Liver (tissue), 9 donors: ENCODE data around the gene SLIT1. TPM values are rescaled to one million over a fixed set of nuclear protein-coding genes. Genes with fewer than 3 reads are reported as not detected.

ENCODE experiments used
- DNase-seq: peaks from one replicate; pipeline ENCODE4 v3.0.0-alpha.2; 2017; ENCODE audit warnings: low spot score
- H3K27ac ChIP-seq, 2 donors: one replicate each; pipeline ENCODE4 v1.7.0; 2013; ENCODE audit warnings: inconsistent platforms in 2 of 2, low read length in 2 of 2, control low read depth in 1 of 2, low read depth in 1 of 2, mild to moderate bottlenecking in 1 of 2
- H3K27me3 ChIP-seq, 4 donors: one replicate each; pipeline versions ENCODE4 v1.6.1 to v1.7.0; 2013; ENCODE audit warnings: low read length in 3 of 4, inconsistent platforms in 1 of 4, mild to moderate bottlenecking in 1 of 4, moderate library complexity in 1 of 4; ENCODE audit not compliant: control insufficient read depth in 4 of 4, insufficient read depth in 4 of 4
- H3K36me3 ChIP-seq, 4 donors: one replicate each; pipeline versions ENCODE4 v1.6.1 to v1.7.0; 2013; ENCODE audit warnings: low read length in 3 of 4, mild to moderate bottlenecking in 3 of 4, low read depth in 1 of 4, moderate library complexity in 1 of 4; ENCODE audit not compliant: control insufficient read depth in 4 of 4, insufficient read depth in 3 of 4
- H3K4me1 ChIP-seq, 4 donors: one replicate each; pipeline versions ENCODE4 v1.6.1 to v1.7.0; 2013; ENCODE audit warnings: low read length in 3 of 4, mild to moderate bottlenecking in 3 of 4, moderate library complexity in 1 of 4; ENCODE audit not compliant: control insufficient read depth in 4 of 4, insufficient read depth in 4 of 4
- H3K4me3 ChIP-seq, 3 donors: one replicate each; pipeline versions ENCODE4 v1.6.1 to v1.7.0; 2013; ENCODE audit warnings: low read length in 3 of 3, control low read depth in 1 of 3, low read depth in 1 of 3, mild to moderate bottlenecking in 1 of 3
- H3K9ac ChIP-seq, 2 donors: one replicate each; pipeline ENCODE4 v1.7.0; 2013; ENCODE audit warnings: low read length in 2 of 2, mild to moderate bottlenecking in 2 of 2, moderate library complexity in 2 of 2, control low read depth in 1 of 2, low read depth in 1 of 2
- H3K9me3 ChIP-seq, 4 donors: one replicate each; pipeline versions ENCODE4 v1.6.1 to v1.7.0; 2013; ENCODE audit warnings: low read length in 3 of 4; ENCODE audit not compliant: control insufficient read depth in 4 of 4
- EGR1 ChIP-seq, 2 donors: IDR thresholded peaks; 2 replicates each; pipeline ENCODE4 v1.6.1; 2016 to 2018; ENCODE audit warnings: antibody characterized with exemption in 2 of 2, low read depth in 2 of 2
- FOXA1 ChIP-seq: IDR thresholded peaks from 2 replicates; pipeline ENCODE4 v1.6.1; 2016; ENCODE audit warnings: antibody characterized with exemption
- FOXA2 ChIP-seq: IDR thresholded peaks from 2 replicates; pipeline ENCODE4 v1.6.1; 2016; ENCODE audit warnings: antibody characterized with exemption
- GABPA ChIP-seq, 2 donors: IDR thresholded peaks in 1 of 2; conservative IDR thresholded peaks in 1 of 2; 2 replicates each; pipeline ENCODE4 v1.6.1; 2016; ENCODE audit warnings: antibody characterized with exemption in 2 of 2, mild to moderate bottlenecking in 1 of 2, moderate library complexity in 1 of 2
- HNF4A ChIP-seq, 2 donors: conservative IDR thresholded peaks; 2 replicates each; pipeline ENCODE4 v1.6.1; 2016; ENCODE audit warnings: antibody characterized with exemption in 2 of 2, mild to moderate bottlenecking in 2 of 2
- HNF4G ChIP-seq: IDR thresholded peaks from 2 replicates; pipeline ENCODE4 v1.6.1; 2016; ENCODE audit warnings: antibody characterized with exemption
- JUND ChIP-seq, 2 donors: IDR thresholded peaks; 2 replicates each; pipeline ENCODE4 v1.6.1; 2016; ENCODE audit warnings: antibody characterized with exemption in 2 of 2
- NR2F2 ChIP-seq: IDR thresholded peaks from 2 replicates; pipeline ENCODE4 v1.6.1; 2016; ENCODE audit warnings: antibody characterized with exemption
- RXRA ChIP-seq, 2 donors: IDR thresholded peaks; 2 replicates each; pipeline ENCODE4 v1.6.1; 2017 to 2018; ENCODE audit warnings: antibody characterized with exemption in 2 of 2, mild to moderate bottlenecking in 1 of 2
- SP1 ChIP-seq: IDR thresholded peaks from 2 replicates; pipeline ENCODE4 v1.6.1; 2018; ENCODE audit warnings: antibody characterized with exemption, mild to moderate bottlenecking
- TAF1 ChIP-seq: conservative IDR thresholded peaks from 2 replicates; pipeline ENCODE4 v1.6.1; 2016; ENCODE audit warnings: antibody characterized with exemption, mild to moderate bottlenecking
- YY1 ChIP-seq: IDR thresholded peaks from 2 replicates; pipeline ENCODE4 v1.6.1; 2016; ENCODE audit warnings: antibody characterized with exemption, mild to moderate bottlenecking
- ZBTB33 ChIP-seq: IDR thresholded peaks from 2 replicates; pipeline ENCODE4 v1.6.1; 2016; ENCODE audit warnings: antibody characterized with exemption
- WGBS: extraction: QIAGEN DNeasy Blood & Tissue Kit; methylation state at CpG from one replicate; pipeline ENCODE4 v1.1.7; 2013; 5-methylcytosine and 5-hydroxymethylcytosine counted together
- polyA plus RNA-seq, 2 donors: library from polyadenylated mRNA; stranded (reverse) in 1 of 2; unstranded in 1 of 2; fragments of 200-250 nt in 1 of 2; fragments of >200 nt in 1 of 2; fragmentation: Nextera tagmentation in 1 of 2; extraction: Ambion mirVana in 1 of 2; gene quantifications; one replicate each; pipeline versions ENCODE4 v1.2.1 to v1.2.3, GENCODE V29; 2013 to 2015
- total RNA-seq, 2 donors: library from RNA; depleted of rRNA; stranded (reverse); fragments of >200 nt; gene quantifications; one replicate each; pipeline ENCODE4 v1.2.3, GENCODE V29; 2014
- TF ChIP-seq, protein P1 (sequence below): IDR thresholded peaks from 2 replicates; pipeline ENCODE4 v1.6.1; 2016; ENCODE audit warnings: antibody characterized with exemption, mild to moderate bottlenecking
- TF ChIP-seq, protein P2 (sequence below): IDR thresholded peaks from 2 replicates; pipeline ENCODE4 v1.6.1; 2016; ENCODE audit warnings: antibody characterized with exemption
- TF ChIP-seq, protein P3 (sequence below): IDR thresholded peaks from 2 replicates; pipeline ENCODE4 v1.6.1; 2016; ENCODE audit warnings: antibody characterized with exemption
- TF ChIP-seq, protein P4 (sequence below): fragments of 150-350 bp; IDR thresholded peaks from 2 replicates; pipeline ENCODE4 v1.5.1; 2017; ENCODE audit warnings: improper control_type of control experiment, low read depth, low read length; ENCODE audit not compliant: missing input control
- donor health status: healthy.
- donor health status: healthy.
- donor health status: healthy.
- donor health status: healthy.
- donor health status: healthy.

SLIT1 gene
- total and polyA plus RNA-seq, 4 donors, result under 0.01 to 0.14 (median 0.06) TPM

DNA sequence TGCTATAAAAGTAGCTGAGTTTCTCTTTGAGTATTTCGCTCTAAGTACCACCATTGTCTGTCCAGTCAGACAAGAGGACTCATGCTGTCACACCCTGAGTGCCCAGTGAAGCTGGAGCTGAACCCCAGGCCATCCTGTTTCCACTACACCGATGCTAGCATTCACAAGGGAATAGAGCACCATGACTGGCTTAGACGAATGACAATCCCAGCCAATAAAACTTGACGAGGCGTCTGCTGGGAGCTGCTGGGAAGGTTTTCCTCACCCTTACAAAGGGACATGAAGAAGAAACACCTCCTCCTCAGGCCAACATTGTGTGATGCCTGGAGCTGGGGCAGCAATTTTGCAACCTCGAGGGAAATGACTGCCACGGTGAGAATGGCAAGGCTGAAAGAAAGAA lies 17.5 kb upstream of the SLIT1 start:
- no peaks in the 10 kb centered on the region for H3K36me3 ChIP-seq
- no peak for TF ChIP-seq JUND (IDR thresholded peaks at IDR 0.05)
- TF ChIP-seq HNF4A (conservative IDR thresholded peaks at IDR 0.05), result no peak
- TF ChIP-seq, protein P1, sequence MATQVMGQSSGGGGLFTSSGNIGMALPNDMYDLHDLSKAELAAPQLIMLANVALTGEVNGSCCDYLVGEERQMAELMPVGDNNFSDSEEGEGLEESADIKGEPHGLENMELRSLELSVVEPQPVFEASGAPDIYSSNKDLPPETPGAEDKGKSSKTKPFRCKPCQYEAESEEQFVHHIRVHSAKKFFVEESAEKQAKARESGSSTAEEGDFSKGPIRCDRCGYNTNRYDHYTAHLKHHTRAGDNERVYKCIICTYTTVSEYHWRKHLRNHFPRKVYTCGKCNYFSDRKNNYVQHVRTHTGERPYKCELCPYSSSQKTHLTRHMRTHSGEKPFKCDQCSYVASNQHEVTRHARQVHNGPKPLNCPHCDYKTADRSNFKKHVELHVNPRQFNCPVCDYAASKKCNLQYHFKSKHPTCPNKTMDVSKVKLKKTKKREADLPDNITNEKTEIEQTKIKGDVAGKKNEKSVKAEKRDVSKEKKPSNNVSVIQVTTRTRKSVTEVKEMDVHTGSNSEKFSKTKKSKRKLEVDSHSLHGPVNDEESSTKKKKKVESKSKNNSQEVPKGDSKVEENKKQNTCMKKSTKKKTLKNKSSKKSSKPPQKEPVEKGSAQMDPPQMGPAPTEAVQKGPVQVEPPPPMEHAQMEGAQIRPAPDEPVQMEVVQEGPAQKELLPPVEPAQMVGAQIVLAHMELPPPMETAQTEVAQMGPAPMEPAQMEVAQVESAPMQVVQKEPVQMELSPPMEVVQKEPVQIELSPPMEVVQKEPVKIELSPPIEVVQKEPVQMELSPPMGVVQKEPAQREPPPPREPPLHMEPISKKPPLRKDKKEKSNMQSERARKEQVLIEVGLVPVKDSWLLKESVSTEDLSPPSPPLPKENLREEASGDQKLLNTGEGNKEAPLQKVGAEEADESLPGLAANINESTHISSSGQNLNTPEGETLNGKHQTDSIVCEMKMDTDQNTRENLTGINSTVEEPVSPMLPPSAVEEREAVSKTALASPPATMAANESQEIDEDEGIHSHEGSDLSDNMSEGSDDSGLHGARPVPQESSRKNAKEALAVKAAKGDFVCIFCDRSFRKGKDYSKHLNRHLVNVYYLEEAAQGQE, result no peak
- no peak for TF ChIP-seq HNF4G
- TF ChIP-seq, protein P2, sequence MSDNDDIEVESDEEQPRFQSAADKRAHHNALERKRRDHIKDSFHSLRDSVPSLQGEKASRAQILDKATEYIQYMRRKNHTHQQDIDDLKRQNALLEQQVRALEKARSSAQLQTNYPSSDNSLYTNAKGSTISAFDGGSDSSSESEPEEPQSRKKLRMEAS, result no peak
- TF ChIP-seq, protein P3, sequence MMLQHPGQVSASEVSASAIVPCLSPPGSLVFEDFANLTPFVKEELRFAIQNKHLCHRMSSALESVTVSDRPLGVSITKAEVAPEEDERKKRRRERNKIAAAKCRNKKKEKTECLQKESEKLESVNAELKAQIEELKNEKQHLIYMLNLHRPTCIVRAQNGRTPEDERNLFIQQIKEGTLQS, result no peak
- no peak for TF ChIP-seq TAF1
- TF ChIP-seq YY1, result no peak
- TF ChIP-seq ZBTB33, result no peak
- no peak for TF ChIP-seq FOXA1
- TF ChIP-seq, protein P4, sequence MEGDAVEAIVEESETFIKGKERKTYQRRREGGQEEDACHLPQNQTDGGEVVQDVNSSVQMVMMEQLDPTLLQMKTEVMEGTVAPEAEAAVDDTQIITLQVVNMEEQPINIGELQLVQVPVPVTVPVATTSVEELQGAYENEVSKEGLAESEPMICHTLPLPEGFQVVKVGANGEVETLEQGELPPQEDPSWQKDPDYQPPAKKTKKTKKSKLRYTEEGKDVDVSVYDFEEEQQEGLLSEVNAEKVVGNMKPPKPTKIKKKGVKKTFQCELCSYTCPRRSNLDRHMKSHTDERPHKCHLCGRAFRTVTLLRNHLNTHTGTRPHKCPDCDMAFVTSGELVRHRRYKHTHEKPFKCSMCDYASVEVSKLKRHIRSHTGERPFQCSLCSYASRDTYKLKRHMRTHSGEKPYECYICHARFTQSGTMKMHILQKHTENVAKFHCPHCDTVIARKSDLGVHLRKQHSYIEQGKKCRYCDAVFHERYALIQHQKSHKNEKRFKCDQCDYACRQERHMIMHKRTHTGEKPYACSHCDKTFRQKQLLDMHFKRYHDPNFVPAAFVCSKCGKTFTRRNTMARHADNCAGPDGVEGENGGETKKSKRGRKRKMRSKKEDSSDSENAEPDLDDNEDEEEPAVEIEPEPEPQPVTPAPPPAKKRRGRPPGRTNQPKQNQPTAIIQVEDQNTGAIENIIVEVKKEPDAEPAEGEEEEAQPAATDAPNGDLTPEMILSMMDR, result no peak
- no peak for TF ChIP-seq RXRA (IDR thresholded peaks at IDR 0.05)
- H3K27me3 ChIP-seq, result no peaks in the 10 kb centered on the region
- H3K4me3 ChIP-seq, result no peak overlapping the region
- no peak for DNase-seq
- WGBS, result 89% methylated on average over 7 of the region's 7 CpGs
- no peak overlapping the region for H3K27ac ChIP-seq
- no peaks in the 10 kb centered on the region for H3K4me1 ChIP-seq
- H3K9me3 ChIP-seq, result no peaks in the 10 kb centered on the region
- H3K9ac ChIP-seq, result no peak overlapping the region

- WGBS, result 68% methylated on average over 6 of the region's 6 CpGs
- DNase-seq, result no peak
- H3K36me3 ChIP-seq, result no peaks in the 10 kb centered on the region
- H3K4me1 ChIP-seq, result peaks cover 0 to 6% (median 2%) of the 10 kb centered on the region in 4 donors
- no peak overlapping the region for H3K4me3 ChIP-seq
- no peak overlapping the region for H3K9ac ChIP-seq
- no peak overlapping the region for H3K27ac ChIP-seq
- TF ChIP-seq HNF4G (no peak), RXRA (IDR thresholded peaks at IDR 0.05) (no peak), HNF4A (conservative IDR thresholded peaks at IDR 0.05) (no peak), EGR1 (IDR thresholded peaks at IDR 0.05; ENCODE audit: low read depth in 2 of 2) (no peak), FOXA2 (no peak), GABPA (IDR thresholded peaks at IDR 0.05 in 1 of 2, conservative IDR thresholded peaks at IDR 0.05 in 1 of 2) (no peak), SP1 (no peak), FOXA1 (no peak), JUND (IDR thresholded peaks at IDR 0.05) (no peak), NR2F2 (no peak), ZBTB33 (no peak), YY1 (no peak)
- TF ChIP-seq, protein P4, result no peak
- TF ChIP-seq, protein P3, result no peak
- peaks cover 0 to 4% (median 0%) of the 10 kb centered on the region in 4 donors for H3K27me3 ChIP-seq
- no peaks in the 10 kb centered on the region for H3K9me3 ChIP-seq
Measured at GRCh38 chr10:97200616-97201015, 14.9 kb upstream of the SLIT1 start.
